ENCODE results near the gene FRY. TPM values are rescaled to one million over a fixed set of nuclear protein-coding genes. Genes with fewer than 3 reads are reported as not detected.

Gene FRY
- total RNA-seq, 1 donor from 2014 or later = 98.7 TPM

DNA sequence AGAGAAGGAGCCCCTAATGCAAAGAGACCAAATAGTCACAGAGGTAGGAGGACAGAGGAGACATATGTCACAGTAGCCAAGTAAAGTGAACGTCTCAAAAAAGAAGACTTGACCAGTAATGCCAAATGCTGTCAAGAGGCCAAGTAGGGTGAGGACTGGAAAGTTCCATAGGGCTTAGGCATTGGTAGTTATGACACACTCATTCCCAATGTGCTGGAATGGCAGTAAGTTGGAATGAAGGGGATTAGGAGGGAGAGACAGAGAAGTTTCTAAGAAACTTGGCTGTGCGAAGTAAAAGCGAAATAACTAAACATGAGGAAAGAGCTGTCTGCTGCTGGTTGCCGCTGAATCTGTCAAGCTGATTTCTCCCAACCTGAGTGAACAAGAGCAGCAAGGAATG lies 14.9 kb upstream of the FRY start:
- DNase-seq (ENCODE audit: low read depth, low spot score) = no peak

DNA sequence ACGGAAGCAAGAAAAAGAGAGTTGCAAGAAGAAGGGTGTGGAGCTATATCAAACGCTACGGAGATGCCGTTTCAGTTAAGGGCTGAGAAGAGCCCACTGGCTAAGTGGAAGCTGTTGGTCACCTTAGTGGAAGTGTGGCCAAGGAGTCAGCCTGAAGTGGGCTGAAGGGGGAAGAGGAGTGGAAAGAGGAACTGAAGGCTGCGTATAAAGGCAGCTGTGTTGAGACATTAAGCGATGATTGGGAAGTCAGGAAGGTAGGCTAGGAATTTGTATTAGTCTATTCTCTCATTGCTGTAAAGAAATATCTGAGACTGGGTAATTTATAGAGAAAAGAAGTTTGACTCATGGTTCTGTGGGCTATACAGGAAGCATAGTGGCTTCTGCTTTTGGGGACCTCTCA lies 14.1 kb upstream of the FRY start:
- no peak for DNase-seq (ENCODE audit: low read depth, low spot score)

DNA sequence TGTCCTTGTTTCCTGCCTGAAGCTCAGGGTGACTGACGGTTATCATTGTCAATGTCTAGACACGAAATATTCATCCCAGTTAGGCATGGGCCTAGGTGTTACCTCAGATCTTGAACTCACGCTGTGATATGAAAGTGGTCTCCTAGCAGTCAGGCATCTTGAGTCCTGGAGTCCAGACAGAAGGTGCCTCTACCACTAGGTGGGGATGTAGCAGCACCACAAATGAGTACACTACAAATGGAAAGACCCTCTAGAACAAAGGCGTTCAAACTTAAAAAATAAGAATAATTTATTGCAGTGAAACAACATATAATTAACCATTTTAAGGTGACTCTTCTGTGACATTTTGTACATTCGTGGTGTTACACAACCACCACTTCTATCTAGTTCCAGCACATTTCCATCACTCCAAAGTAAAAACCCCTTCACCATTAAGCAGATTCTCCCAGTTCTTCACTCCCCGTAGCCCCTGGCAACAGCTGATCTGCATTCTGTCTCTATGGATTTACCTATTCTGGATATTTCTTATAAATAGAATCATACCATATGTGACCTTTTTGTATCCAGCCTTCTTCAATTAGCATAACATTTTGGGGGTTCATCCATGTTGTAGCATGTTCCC lies 11.9 kb upstream of the FRY start:
- DNase-seq (ENCODE audit: low read depth, low spot score) = peak; percentile 50

DNA sequence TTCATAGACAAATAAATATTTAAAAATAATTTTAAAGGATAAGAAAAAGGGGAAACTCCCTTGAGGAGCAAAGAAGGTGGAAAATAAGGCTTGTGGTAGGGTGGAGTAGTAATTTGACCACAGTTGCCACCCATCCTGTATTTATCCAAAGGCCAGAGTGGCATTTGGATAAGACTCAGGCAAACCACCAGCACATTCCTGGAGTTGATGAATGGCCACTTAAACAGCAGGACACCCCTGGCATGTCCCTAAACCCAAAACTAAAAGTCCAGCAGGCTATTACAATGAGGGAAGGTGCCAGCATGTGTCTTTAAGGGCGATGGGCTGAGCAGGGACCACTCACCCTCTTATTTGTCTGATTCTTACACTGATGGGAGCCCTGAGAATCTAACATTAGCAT lies 9.8 kb upstream of the FRY start:
- DNase-seq (ENCODE audit: low read depth, low spot score) = no peak

DNA sequence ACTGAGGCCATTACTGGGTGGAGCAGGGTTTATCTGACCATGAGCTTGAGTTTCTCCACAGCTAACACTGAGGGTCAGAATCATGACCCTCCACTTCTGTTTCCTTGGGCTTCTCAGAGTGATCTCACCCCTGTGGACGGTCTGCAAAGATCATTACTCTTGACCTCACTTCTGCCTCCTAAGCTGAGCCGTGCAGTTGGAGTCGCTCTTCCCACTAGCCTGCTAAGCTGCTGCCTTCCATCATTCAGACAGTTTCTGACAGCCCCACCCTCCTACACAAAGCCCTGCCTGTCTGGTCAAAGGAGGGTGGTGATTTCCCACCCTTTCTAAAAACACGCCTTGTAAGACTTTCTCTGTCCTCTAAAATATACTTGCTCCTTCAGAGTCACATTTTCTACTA lies 9.3 kb upstream of the FRY start:
- DNase-seq (ENCODE audit: low read depth, low spot score) = no peak

DNA sequence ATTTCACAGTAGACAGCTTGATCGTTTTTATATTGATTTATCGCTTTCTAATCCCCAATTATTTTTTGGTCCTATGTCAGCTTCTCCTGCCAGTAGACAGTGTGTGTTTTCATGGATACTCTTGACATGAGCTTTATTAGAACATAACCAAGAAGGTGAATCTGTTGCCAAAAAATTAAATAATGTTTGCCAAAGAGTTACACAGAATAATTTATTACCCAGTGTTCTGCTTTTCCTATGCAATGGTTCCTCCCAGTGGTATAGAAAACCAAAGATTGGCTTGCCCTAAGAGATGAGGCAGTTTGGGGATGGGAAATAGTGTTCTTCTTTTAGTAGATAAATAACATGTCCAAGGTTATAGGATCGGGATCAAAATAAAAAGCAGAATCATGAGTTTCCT lies 8.5 kb upstream of the FRY start:
- DNase-seq (ENCODE audit: low read depth, low spot score) = no peak

DNA sequence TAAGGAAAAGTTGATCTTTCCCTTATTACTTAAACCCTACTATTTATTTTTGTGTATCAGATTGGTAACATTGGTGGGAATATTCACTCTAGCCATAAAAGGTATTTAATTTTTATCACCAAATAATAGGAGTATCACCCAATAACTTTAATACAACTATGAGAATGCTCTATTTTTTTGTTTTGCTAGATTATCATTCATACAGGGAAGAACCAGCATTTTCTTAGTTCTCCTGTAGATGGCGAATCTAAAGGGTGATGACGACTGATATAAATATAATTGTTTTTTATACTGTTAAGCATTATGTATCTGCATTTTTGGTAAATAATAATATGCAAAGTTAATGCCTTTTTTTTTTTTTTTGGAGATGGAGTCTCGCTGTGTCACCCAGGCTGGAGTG lies 7.9 kb upstream of the FRY start:
- DNase-seq (ENCODE audit: low read depth, low spot score) = no peak

DNA sequence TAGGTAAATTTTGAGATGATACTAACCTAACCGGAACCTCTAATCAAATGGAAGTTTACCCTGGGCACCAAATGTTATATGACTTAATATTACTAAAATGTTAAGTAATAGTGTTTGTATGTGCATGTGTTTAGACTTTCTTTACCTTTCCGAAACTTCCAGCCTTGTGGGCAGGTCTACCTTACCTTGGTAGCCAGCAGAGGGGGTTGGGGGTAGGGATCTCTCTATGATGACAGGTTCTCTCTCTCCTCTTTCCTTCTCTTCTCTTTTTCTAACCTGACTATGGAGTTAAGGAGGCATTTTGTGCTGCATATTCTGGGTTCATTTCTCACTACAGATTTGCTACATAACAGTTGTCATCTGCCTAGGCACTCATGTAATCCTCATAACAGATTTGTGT lies 6.8 kb upstream of the FRY start:
- DNase-seq (ENCODE audit: low read depth, low spot score) = no peak

DNA sequence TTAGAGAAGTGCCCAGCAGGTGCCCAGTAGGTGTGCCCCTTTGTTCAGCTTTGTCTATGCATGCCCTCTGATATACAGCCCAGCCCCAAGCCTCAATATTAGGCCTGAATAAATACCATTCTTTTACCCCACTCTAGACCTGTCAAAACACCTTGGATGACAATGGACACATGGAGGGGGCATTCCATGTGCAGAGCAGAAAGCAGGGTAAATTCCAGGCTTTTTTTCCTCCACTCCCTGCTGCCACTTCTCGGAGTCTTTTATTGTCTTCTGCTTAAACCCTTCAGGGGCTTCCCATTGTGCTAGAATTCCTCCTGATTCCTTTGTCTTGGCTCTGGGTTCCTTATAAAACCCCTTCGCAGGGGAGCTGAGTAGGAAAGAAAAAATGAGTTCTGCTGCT lies 5.8 kb upstream of the FRY start:
- no peak for DNase-seq (ENCODE audit: low read depth, low spot score)

DNA sequence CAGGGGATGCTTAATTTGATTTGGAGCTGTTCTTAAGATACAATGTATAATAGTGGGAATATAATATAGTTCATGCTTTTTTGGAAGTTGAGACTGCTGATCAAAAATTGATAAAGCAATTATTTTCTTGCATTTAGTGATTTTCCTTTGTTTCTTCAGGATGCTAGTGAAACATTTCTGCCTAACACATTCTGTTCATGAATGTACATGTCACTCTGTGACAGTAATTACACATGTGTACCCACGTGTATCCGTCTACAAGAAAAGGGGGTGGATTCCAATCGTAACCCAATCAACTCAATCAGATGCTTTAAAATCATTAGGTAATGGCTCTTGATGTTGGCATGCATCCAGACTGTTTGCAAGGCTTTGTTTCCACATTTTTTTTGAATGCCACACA lies 5.0 kb upstream of the FRY start:
- no peak for DNase-seq (ENCODE audit: low read depth, low spot score)

DNA sequence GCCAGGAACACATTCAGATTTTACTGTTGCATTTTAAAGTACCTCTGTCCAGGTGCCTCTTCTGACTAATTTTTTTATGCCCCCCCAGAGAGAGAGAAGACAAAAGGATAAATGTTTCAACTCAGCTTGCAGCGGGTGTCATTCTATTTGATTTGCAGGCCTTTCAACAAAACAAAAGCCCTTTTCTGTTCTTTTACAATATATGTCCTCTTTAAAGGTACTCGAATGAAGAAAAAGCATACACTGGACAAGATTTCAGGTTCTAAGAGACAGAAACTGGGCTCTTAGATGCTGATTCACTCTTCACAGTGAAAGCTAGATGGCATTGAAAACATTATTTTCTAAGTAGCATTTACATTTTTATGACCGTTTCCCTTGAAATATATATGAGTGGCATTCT lies 2.9 kb upstream of the FRY start:
- DNase-seq (ENCODE audit: low read depth, low spot score) = no peak

DNA sequence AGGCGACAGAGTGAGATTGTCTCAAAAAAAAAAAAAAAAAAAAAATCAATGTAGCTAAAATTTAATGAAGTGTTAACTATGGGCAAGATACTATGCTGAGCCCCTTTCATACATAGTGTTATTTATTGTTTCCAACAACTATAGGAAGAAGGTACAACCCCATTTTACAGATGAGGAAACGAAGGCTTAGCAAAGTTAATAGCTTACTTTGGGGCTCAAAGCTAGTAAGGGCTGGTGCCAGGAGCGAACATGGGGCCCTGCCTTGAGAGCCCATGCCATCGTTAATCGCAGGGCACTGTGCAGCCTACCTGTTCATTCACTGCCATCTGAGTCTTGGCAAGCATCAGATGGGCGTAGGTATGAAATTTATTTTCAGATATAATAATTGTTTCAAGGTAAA lies 1.9 kb upstream of the FRY start:
- no peak for DNase-seq (ENCODE audit: low read depth, low spot score)

DNA sequence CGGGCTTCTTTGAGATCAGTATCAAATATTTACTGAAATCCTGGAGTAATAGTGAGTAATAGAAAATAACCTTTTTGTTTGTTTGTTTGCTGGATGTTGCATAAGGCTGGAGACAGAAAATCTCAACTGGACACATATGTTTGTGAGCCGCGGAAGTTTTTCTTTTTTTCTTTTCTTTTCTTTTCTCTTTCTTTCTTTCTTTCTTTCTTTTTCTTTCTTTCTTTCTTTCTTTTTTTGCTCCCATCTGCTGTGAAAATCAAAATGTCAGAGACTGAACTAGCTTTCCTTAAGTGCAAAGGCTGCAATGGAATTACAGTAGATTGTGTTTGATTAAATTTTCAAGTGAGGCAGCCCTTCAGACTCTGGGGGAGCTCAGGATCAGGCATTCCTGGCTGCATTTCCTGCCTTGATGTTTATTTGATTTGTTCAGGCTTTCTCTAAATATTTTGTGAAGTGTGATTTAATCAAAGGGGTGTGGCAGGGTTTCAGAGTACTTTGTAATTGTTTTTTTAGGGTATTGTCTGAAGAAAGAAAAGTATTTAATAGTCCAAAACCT lies 319 bp downstream of the FRY start:
- no peak for DNase-seq (ENCODE audit: low read depth, low spot score)

DNA sequence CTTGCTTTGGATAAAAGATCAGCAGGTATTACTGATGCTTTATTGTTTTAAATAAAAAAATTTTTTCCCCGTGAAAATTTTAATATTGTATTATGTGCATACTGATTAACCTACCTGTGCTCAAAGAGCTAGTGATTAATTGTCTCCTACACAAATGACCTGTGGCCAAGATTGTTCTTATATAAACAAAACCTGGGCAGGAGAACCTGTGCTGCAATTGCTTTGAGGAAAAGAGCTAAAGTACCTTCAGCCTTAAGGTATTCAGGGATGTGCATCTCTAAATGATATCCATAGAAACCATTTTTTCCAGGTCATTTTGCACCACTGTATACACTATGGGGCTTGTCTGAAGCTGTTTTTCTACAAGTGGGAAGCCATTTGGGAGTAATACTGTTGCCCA lies 1.2 kb downstream of the FRY start:
- no peak for DNase-seq (ENCODE audit: low read depth, low spot score)

DNA sequence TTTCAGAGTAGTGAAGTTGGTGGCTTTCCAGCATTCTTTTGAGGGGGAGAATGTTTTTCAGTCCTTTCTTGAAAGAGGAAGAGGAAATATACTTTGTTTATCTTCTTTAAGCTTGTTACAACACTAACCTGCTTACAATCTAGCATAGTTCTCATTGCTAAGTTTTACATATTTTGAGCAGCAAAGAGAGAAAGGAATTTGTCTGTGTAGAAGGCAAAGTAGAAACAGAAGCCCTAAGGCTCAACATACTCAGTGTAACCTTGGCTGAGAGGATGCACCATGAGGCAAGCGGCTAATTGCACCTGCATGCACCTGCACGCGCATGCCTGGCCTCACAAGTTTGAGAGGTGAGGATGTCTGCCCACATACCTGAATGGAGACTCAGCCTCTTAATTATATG lies 2.2 kb downstream of the FRY start:
- DNase-seq (ENCODE audit: low read depth, low spot score) = no peak

DNA sequence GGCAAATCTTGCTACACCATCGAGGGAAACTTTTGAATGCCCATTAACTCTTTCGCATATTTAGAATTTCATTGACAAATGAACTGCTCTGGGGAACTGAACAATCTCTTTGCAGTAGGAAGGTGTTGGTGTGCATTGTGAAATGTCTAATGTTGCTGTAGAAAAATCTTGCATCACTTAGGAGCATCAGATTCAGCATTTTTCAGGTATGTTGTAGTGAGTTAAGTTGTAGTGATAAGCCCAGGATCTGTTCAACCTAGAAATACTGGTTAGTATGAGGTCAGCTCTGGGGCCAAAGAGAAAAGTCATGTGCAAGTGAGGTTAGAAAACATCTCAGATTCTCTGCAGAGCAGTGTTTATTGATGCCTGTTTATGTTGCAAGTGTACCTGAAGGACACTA lies 4.1 kb downstream of the FRY start:
- no peak for DNase-seq (ENCODE audit: low read depth, low spot score)

DNA sequence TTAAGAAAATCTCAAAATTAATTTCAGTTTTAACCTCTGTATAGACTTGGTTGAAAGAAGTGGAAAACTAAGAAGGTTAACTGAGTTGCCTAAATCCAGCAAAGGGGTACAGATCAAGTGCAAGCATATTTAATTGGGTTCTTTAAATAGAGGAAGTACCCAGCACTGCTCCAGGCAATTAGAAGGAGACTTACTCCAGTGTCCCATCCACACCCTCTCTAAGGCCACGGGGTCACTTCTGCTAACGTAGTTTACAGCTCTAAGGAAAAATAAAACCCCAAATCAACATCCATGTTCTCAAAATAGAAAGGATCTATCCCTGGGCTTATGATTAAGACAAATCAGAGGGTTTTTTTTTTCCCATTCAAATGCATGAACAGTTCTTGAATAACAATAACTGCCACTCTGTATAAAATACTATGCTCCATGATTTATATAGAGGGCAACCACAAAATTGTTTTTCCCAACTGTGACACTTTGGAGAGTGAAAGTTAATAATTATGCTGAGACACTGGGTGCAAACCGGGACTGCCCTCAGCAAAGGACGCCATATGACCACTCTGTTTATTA lies 4.6 kb downstream of the FRY start:
- DNase-seq (ENCODE audit: low read depth, low spot score) = no peak

DNA sequence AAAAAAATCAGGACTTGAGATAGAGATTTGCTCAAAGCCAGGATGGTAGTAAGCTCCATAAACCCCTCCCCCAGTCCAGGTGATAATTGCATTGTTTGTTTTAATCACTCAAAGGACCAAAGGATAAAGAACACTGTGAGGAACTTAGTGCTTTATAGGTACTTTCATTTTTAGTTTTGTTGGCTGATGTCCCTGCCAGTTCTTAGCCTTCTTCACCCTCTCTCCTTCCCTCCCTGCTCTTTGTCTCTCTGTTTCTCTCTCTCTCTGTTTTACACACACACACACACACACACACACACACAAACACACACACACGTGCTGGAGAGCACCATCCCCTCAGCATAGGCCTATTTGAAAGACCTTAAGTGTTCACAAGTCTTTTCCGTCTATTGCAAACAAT lies 5.2 kb downstream of the FRY start:
- DNase-seq (ENCODE audit: low read depth, low spot score) = no peak

DNA sequence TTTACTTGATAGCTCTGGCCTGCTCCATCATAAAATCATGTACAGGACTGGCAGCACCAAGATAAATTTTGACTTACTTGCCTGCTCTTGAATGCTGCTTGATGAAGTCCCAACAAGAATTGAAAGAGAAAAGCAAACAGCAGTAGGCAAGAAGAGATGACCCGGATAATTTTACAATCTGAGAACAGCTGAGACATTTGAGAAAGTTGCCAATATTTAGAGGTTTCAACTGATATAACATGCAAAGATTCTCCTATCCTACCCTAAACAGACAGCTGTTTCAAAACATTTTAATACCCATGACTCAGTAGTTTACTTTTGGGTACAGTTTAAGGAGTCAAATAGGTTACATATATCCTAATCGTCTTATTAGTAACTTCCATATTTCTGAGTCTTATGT lies 5.9 kb downstream of the FRY start:
- DNase-seq (ENCODE audit: low read depth, low spot score) = no peak

DNA sequence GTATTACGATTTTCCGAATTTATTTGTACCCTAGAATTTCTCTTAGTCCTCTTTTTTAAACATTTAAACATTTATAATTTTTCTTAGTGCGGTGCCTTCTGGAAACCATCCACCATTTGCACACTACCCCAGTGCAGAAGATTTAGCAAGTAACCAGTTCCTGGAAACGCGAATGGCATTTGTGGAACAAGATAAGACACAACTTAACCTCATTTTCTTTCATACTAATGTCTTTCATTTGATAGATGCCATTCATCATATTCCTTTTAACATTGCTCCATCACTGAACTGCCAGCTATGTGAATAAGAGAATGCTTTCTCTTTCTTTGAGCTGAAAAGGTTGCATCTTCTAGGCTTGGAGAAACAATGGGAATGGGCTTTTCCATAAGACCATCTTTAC lies 6.8 kb downstream of the FRY start:
- DNase-seq (ENCODE audit: low read depth, low spot score) = no peak

DNA sequence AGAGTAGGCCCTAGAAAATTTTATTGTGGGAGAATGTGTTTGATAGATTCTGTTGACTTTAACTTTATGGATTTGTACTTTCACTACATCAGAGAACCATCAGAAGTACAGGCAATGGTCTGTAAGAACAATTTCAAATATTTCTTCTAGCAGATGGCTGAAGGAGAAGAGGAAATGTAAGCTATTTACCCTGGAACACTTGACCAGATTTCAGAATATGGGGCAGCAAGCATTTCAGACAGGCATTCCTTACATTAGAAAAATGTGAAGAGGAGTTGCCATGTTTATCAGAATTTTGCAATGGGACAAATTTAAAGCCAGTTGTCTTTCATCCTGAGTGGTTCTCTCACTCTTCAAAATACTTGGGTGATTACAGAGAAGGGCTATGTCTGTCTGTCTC lies 7.5 kb downstream of the FRY start:
- no peak for DNase-seq (ENCODE audit: low read depth, low spot score)

DNA sequence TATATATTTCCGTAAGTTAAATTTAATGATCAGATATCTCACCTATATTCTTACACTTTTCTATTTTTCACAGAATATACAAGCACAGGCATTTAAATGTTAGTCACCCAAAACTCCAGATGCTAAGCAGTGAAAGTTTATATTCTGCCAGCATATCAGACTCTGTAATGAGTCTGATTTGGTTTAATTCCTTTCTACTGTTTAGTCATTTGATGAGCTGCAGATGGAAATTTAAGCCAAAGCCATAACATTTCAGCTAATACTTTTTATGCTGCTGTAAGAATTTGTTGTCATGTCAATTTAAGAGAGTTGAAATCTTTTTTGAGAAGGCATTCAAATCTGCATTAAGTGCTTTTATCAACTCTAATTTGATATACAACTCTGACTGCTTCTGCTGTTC lies 8.0 kb downstream of the FRY start:
- no peak for DNase-seq (ENCODE audit: low read depth, low spot score)

DNA sequence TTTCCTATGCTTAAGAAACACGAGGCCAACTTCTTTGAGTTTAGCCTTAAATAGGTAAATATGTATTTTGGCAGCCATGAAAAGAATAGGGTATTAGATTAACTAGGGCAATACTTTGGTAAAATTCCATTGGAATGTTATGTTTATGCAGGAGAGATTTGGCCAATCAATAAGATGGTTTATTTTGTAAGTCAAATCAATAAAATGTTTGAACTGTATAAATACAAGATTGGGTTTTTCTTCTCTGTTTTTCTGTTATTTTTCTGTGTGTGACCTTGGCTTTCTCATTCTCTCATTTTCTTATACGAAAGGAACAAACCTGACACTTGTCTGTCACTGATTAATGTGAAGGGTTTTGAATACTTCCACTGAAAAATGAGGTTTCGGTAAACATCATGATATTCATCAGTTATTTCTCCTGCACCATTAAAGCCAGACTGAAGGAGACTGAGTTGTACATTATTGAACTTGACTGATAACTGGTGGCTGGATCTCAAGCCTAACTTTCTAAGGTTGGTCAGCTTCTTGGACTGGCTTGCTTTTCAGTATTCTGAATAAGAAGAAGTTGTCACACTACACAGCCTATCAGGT lies 8.6 kb downstream of the FRY start:
- DNase-seq (ENCODE audit: low read depth, low spot score) = no peak
